IPS-18a (cell line): Measurements from ENCODE around the gene UVSSA.
"Not testable (repeated sequence)": the region's sequence is repeated elsewhere in the genome, so short reads cannot be mapped to it uniquely, and the experiment has no call there.

Experiments
- H3K27ac ChIP-seq: one replicate; pipeline ENCODE4 v1.5.1; 2013; ENCODE audit warnings: low read length
- H3K27me3 ChIP-seq: one replicate; pipeline ENCODE4 v1.6.1; 2013; ENCODE audit warnings: mild to moderate bottlenecking, low read length; ENCODE audit not compliant: control insufficient read depth, insufficient read depth
- H3K36me3 ChIP-seq: one replicate; pipeline ENCODE4 v1.6.1; 2013; ENCODE audit warnings: low read depth, low read length; ENCODE audit not compliant: control insufficient read depth
- H3K4me1 ChIP-seq: one replicate; pipeline ENCODE4 v1.6.1; 2013; ENCODE audit warnings: low read depth, low read length; ENCODE audit not compliant: control insufficient read depth
- H3K4me3 ChIP-seq: one replicate; pipeline ENCODE4 v1.5.1; 2013; ENCODE audit warnings: low read length
- H3K9ac ChIP-seq: one replicate; pipeline ENCODE4 v1.6.1; 2013; ENCODE audit warnings: mild to moderate bottlenecking, low read length, moderate library complexity
- H3K9me3 ChIP-seq: one replicate; pipeline ENCODE4 v1.6.1; 2013; ENCODE audit warnings: low read depth, low read length; ENCODE audit not compliant: control insufficient read depth

UVSSA gene

GRCh38 chr4:1318488-1319213 is 28.4 kb upstream of the UVSSA start:
- H3K9me3 ChIP-seq = no peaks in the 10 kb centered on the region
- no peak overlapping the region for H3K27ac ChIP-seq
- H3K9ac ChIP-seq = no peak overlapping the region
- peaks cover 33% of the 10 kb centered on the region for H3K36me3 ChIP-seq
- H3K4me1 ChIP-seq = no peaks in the 10 kb centered on the region
- no peaks in the 10 kb centered on the region for H3K27me3 ChIP-seq
- H3K4me3 ChIP-seq = no peak overlapping the region

- Histone ChIP-seq H3K9ac (no peak overlapping the region), H3K27me3 (no peaks in the 10 kb centered on the region), H3K27ac (no peak overlapping the region), H3K9me3 (no peaks in the 10 kb centered on the region), H3K4me3 (no peak overlapping the region), H3K36me3 (peaks cover 20% of the 10 kb centered on the region), H3K4me1 (no peaks in the 10 kb centered on the region)
Measured at GRCh38 chr4:1321486-1321885, 25.5 kb upstream of the UVSSA start.

DNA sequence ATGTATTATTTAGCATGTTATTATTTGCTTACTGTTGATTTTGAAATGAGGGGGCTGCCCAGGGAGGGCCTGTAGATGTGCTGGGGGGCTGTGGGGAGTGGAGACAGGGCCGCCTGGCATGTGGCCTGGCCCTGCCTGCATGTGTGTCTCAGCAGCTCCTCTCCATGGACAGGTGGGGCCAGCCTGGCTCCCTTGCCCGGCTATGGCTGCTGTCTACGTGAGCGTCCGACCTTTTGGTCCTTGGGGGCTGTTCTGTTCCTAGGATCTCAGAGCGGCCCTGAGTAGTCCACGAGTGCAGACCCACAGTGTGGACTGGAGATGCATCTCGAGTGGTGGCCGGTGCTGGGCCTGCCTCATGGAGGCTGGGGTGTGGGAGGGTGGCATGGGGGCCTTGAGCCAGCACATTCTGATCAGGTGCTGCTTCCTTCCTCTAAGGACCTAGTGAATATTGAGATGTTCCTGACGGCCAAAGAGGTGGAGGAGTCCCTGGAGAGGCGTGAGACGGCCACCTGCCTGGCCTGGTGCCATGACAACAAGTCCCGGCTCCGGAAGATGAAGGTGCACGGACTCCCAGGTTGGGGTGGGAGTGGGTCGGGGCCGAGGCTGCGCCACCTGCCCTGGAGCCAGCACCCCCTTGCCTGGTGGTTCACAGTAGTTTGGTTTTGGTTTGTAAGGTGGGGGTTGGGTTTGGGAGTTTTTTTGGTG is 24.9 kb upstream of the UVSSA start:
- Histone ChIP-seq H3K9me3 (no peaks in the 10 kb centered on the region), H3K4me3 (no peak overlapping the region), H3K9ac (no peak overlapping the region), H3K36me3 (peaks cover 19% of the 10 kb centered on the region), H3K27me3 (no peaks in the 10 kb centered on the region), H3K4me1 (no peaks in the 10 kb centered on the region), H3K27ac (no peak overlapping the region)

DNA sequence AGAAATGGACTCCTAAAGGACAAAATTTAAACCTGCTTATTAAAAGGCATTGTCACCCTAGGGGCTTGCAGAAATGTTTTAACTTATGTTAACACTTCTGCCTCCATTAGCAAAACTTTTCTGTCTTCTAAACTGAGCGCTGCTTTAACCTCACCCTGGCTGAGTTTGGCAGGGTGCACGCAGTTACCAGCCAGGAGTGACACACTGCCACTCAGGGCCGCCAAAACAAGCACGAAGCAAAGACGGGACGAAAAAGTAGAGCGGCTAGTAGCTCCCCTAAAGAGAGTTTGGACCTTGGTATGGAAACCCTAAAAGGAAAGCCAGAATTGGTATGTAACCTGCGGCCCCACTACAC is 23.8 kb upstream of the UVSSA start:
- Histone ChIP-seq H3K9me3 (no peaks in the 10 kb centered on the region), H3K4me3 (no peak overlapping the region), H3K36me3 (peaks cover 19% of the 10 kb centered on the region), H3K4me1 (no peaks in the 10 kb centered on the region), H3K27me3 (no peaks in the 10 kb centered on the region), H3K27ac (no peak overlapping the region), H3K9ac (no peak overlapping the region)

GRCh38 chr4:1323635-1324442 is 23.2 kb upstream of the UVSSA start:
- H3K4me1 ChIP-seq = no peaks in the 10 kb centered on the region
- no peak overlapping the region for H3K4me3 ChIP-seq
- no peaks in the 10 kb centered on the region for H3K27me3 ChIP-seq
- H3K9ac ChIP-seq = no peak overlapping the region
- no peak overlapping the region for H3K27ac ChIP-seq
- H3K36me3 ChIP-seq = peaks cover 20% of the 10 kb centered on the region
- H3K9me3 ChIP-seq = no peaks in the 10 kb centered on the region

- H3K27ac ChIP-seq, H3K9ac ChIP-seq, H3K9me3 ChIP-seq, H3K4me3 ChIP-seq, H3K27me3 ChIP-seq, H3K4me1 ChIP-seq: not testable (repeated sequence)
- peaks cover 18% of the 10 kb centered on the region for H3K36me3 ChIP-seq
Measured at GRCh38 chr4:1324443-1325175, 22.4 kb upstream of the UVSSA start.

DNA sequence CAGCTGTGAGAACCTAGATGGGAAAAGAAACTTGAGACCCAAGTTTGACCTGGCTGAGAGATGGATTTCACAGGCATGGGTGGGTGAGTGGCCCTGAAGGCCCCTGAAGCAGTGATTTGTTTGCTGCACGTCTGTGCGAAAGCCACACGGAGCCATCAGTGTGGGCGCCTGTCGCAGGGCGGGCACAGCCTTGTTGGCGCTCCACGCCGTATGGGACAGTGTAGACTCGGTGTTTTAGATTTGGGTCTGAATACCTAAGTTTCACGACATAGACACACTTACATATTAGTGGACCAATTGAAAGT is 21.9 kb upstream of the UVSSA start:
- Histone ChIP-seq H3K36me3 (peaks cover 18% of the 10 kb centered on the region), H3K9ac (no peak overlapping the region), H3K27ac (no peak overlapping the region), H3K4me3 (no peak overlapping the region), H3K9me3 (no peaks in the 10 kb centered on the region), H3K27me3 (no peaks in the 10 kb centered on the region), H3K4me1 (no peaks in the 10 kb centered on the region)

DNA sequence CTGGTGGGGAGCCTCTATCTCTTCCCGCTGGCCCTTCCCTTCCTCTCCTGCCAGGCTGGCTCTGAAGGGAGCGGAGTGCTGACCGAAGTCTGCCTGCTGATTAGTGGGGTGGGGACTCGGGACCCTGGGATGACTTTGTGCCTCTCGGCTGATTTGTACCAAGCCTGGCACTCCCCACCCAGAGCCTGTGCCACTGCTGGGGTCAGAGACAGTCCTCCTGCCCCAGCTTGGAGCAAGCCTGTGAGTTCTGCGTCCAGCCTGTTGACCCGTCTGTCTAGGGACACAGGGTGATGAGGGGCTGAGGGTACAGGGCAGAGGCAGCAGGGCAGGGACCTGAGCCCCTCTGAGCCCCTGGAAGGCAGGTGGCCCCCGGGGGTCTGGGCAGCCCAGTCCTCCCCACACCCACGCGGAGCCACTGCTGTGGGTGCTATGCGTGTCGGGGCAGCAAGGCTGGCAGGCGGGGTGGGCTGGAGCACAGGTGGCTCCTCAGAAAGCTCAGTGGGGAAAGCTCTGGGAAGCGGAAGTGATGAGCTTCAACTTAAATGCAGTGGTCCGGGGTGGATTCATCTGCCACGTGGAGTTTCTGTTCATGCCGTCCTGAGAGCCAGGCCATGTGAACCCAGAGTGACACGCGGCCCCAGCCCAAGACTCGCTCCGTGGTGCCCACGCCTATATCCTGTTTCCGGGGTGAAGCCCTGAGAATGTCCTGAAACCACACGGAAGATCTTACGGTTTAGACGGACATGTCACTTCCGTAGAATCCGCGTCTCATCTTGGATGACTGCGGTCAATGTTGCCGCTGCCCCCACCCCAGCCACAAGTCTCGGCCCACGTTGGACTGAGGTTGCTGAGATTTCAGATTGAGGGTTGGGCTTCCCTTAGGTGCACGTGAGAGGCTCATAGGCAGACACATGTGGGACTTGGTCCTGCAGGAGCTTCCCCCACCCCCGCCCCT is 21.1 kb upstream of the UVSSA start:
- Histone ChIP-seq H3K4me1 (no peaks in the 10 kb centered on the region), H3K4me3 (no peak overlapping the region), H3K36me3 (peaks cover 18% of the 10 kb centered on the region), H3K27ac (no peak overlapping the region), H3K9me3 (no peaks in the 10 kb centered on the region), H3K9ac (no peak overlapping the region), H3K27me3 (no peaks in the 10 kb centered on the region)

DNA sequence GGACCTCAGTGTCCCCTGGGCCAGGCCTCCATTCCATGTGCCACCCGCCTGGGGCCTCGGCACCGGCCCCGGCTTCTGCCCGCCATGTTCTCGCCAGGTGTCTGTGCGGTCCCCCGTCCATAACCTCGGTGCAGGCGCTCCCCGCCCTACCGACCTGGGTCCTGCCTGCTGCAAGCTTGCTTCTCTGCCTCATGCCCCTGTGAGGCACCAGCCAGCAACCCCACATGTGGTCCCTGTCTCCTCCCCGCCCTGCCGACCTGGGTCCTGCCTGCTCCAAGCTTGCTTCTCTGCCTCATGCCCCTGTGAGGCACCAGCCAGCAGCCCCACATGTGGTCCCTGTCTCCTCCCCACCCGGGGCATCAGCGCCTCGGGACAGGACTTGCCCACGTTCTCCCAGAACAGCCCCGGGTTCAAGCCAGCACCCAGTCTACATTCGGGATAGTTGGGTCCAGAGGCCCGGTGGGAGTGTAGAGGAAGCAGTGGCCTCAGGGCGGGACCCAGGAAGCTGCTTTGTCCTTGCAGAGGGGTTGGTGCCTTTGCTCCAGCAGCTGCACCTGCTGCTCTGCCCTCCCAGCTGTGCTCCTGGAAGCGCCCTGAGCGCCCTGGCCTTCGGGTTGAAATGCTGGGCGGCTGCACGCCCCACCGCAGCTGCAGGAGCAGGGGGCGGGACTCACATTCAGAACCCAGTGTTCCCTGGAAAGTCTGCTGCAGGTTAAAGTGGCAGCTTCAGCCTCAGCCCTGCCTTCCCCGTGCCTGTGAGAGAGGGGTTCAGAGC is 20.1 kb upstream of the UVSSA start:
- Histone ChIP-seq H3K27ac (no peak overlapping the region), H3K9me3 (no peaks in the 10 kb centered on the region), H3K4me1 (no peaks in the 10 kb centered on the region), H3K27me3 (no peaks in the 10 kb centered on the region), H3K9ac (no peak overlapping the region), H3K4me3 (no peak overlapping the region), H3K36me3 (peaks cover 18% of the 10 kb centered on the region)

DNA sequence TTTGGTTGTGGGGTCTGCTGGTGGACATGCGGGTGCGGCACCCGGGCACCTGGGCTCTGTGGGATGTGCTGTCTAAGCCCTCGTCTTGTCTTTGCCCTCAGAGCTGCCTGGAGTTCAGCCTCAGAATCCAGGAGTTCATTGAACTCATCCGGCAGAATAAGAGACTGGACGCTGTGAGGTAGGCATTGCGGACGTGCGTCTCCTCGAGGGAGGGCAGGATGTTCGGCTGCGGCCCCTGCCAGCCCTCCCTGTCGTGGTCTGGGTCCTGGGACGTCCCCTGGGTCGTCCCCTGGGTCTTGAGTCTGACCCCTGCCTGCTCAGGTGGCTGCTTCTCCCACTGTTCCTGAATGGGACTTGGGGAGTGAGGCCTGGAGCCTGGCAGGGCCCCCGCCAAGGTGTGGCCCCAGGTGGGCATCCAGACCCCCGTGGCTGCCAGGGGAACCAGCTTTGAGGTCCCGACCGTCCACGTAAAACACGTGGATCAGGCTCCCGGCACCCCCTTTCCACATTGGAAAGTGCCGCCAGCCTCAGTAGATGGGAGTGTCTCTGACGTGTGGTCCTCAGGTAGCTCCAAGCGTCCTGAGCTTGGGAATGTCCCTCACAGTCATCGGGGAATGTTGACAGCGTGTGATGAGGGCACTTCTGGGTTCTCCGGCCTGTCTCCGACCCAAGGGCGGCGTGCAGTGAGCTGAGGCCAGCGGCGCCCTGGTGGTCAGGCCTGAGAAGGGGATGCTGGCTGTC is 19.3 kb upstream of the UVSSA start:
- Histone ChIP-seq H3K9ac (no peak overlapping the region), H3K36me3 (peaks cover 15% of the 10 kb centered on the region), H3K27ac (no peak overlapping the region), H3K9me3 (no peaks in the 10 kb centered on the region), H3K27me3 (no peaks in the 10 kb centered on the region), H3K4me3 (no peak overlapping the region), H3K4me1 (no peaks in the 10 kb centered on the region)
